Measurements from ENCODE around the gene RANBP17.

Gene RANBP17

GRCh38 chr5:171323007-171323406 lies 461.2 kb downstream of the RANBP17 start:
- ATAC-seq = no peak
- TF ChIP-seq TSHZ2 (CRISPR knock-in tag; IDR thresholded peaks at IDR 0.05) (no peak), ZFP3 (CRISPR knock-in tag; IDR thresholded peaks at IDR 0.05) (no peak), OSR1 (CRISPR knock-in tag; IDR thresholded peaks at IDR 0.05) (no peak), PPARA (CRISPR knock-in tag; IDR thresholded peaks at IDR 0.05; ENCODE audit: borderline replicate concordance) (no peak), ZFP30 (CRISPR knock-in tag; IDR thresholded peaks at IDR 0.05) (no peak), BACH2 (CRISPR knock-in tag; IDR thresholded peaks at IDR 0.05; ENCODE audit: borderline replicate concordance) (no peak), CSDC2 (CRISPR knock-in tag; IDR thresholded peaks at IDR 0.05) (no peak), ARNTL (CRISPR knock-in tag; IDR thresholded peaks at IDR 0.05; ENCODE audit: borderline replicate concordance, low read depth) (no peak), ESRRG (CRISPR knock-in tag; IDR thresholded peaks at IDR 0.05) (no peak), ZNF565 (CRISPR knock-in tag; conservative IDR thresholded peaks at IDR 0.05; ENCODE audit: low read depth) (no peak), RARB (CRISPR knock-in tag; IDR thresholded peaks at IDR 0.05) (no peak), TOX (CRISPR knock-in tag; IDR thresholded peaks at IDR 0.05; ENCODE audit: borderline replicate concordance) (no peak), CSRNP3 (CRISPR knock-in tag; IDR thresholded peaks at IDR 0.05) (no peak)

- TF ChIP-seq ZFP30 (CRISPR knock-in tag; IDR thresholded peaks at IDR 0.05) (no peak), TSHZ2 (CRISPR knock-in tag; IDR thresholded peaks at IDR 0.05) (no peak), GLIS3 (CRISPR knock-in tag; IDR thresholded peaks at IDR 0.05) (no peak), TCF4 (CRISPR knock-in tag; IDR thresholded peaks at IDR 0.05; ENCODE audit: borderline replicate concordance) (no peak)
- no peak for ATAC-seq
Observed at GRCh38 chr5:171323806-171324632, 462.2 kb downstream of the RANBP17 start.

GRCh38 chr5:171330021-171330420 lies 468.2 kb downstream of the RANBP17 start:
- no peak for TF ChIP-seq ZFP30 (CRISPR knock-in tag; IDR thresholded peaks at IDR 0.05)
- no peak for TF ChIP-seq ARNTL (CRISPR knock-in tag; IDR thresholded peaks at IDR 0.05; ENCODE audit: borderline replicate concordance, low read depth)
- TF ChIP-seq CREB5 (CRISPR knock-in tag; IDR thresholded peaks at IDR 0.05; ENCODE audit: low read depth) = no peak
- no peak for TF ChIP-seq CSRNP3 (CRISPR knock-in tag; IDR thresholded peaks at IDR 0.05)
- TF ChIP-seq ZFP3 (CRISPR knock-in tag; IDR thresholded peaks at IDR 0.05) = no peak
- TF ChIP-seq ESRRG (CRISPR knock-in tag; IDR thresholded peaks at IDR 0.05) = no peak
- no peak for TF ChIP-seq ZNF8 (CRISPR knock-in tag; IDR thresholded peaks at IDR 0.05)
- no peak for TF ChIP-seq ZNF565 (CRISPR knock-in tag; conservative IDR thresholded peaks at IDR 0.05; ENCODE audit: low read depth)
- no peak for TF ChIP-seq CSDC2 (CRISPR knock-in tag; IDR thresholded peaks at IDR 0.05)
- TF ChIP-seq OSR1 (CRISPR knock-in tag; IDR thresholded peaks at IDR 0.05) = no peak
- no peak for TF ChIP-seq BACH2 (CRISPR knock-in tag; IDR thresholded peaks at IDR 0.05; ENCODE audit: borderline replicate concordance)
- TF ChIP-seq PPARA (CRISPR knock-in tag; IDR thresholded peaks at IDR 0.05; ENCODE audit: borderline replicate concordance) = no peak
- TF ChIP-seq PATZ1 (CRISPR knock-in tag; IDR thresholded peaks at IDR 0.05; ENCODE audit: borderline replicate concordance) = no peak
- TF ChIP-seq SNAI2 (CRISPR knock-in tag; IDR thresholded peaks at IDR 0.05) = no peak
- no peak for TF ChIP-seq RARB (CRISPR knock-in tag; IDR thresholded peaks at IDR 0.05)
- TF ChIP-seq POU6F1 (CRISPR knock-in tag; IDR thresholded peaks at IDR 0.05; ENCODE audit: borderline replicate concordance, low read depth) = no peak
- no peak for ATAC-seq

Data from SK-N-SH treated with all-trans-retinoic acid at 6 μM for 48 hours (cell line).